ENCODE data around the gene EOLA1.

Gene EOLA1

DNA sequence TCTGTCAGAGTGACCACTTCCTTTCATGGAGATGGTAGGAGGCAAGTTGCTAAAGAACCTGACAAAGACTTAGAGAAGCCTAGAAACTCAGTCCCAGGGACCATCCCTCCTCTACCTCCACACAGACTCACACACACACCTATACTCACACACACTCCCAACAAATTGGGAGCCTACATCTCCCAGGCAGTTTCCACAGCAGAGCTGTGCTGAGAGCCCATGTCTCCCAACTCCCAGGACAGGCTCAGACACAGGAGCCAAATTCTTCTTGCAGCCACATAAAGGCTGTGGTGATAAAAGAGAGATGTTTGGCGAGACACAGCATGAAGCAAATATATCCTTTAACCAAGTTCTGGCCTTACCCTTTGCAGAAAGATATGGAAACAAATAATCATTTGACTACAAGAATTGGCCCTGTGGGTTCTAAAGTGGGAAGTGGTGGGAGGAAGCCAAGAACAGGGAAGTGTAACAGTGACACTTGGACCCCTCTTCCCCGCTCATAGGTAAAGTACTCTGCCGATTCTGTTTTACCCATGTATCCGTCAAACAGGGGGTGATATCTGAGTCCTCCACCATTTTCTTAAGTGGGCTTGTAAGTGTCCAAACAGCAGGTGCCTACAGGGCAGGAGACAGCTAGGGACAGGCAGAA is 24.7 kb upstream of the EOLA1 start:
- no peaks in the 10 kb centered on the region for H3K79me1 ChIP-seq (ENCODE audit: low read length)
- H2AK5ac ChIP-seq (ENCODE audit: low read length): no peak overlapping the region
- no peak overlapping the region for H2AFZ ChIP-seq (ENCODE audit: insufficient read depth, low read length, poor library complexity)
- no peak overlapping the region for H4K91ac ChIP-seq (ENCODE audit: low read depth, low read length)
- H2BK12ac ChIP-seq (ENCODE audit: low read length): no peak overlapping the region
- no peak overlapping the region for H4K8ac ChIP-seq (ENCODE audit: low read depth, low read length)
- H3K18ac ChIP-seq (ENCODE audit: low read length): no peak overlapping the region
- H3K4ac ChIP-seq (ENCODE audit: low read depth, low read length): no peak overlapping the region
- H3K4me3 ChIP-seq (ENCODE audit: low read depth, low read length): no peak overlapping the region
- H3K14ac ChIP-seq (ENCODE audit: low read length): no peak overlapping the region
- DNase-seq: no peak
- no peaks in the 10 kb centered on the region for H3K79me2 ChIP-seq (ENCODE audit: control insufficient read depth, insufficient read depth, low read length, poor library complexity)
- WGBS (ENCODE audit: extremely low coverage, insufficient coverage, insufficient read length): no CpG with 5 or more reads among the region's 4 CpGs
- no peaks in the 10 kb centered on the region for H3K9me3 ChIP-seq (ENCODE audit: insufficient read depth, low read depth, low read length)
- H4K12ac ChIP-seq (ENCODE audit: low read depth, low read length): no peak overlapping the region
- H3K27me3 ChIP-seq (ENCODE audit: insufficient read depth, low read length): no peaks in the 10 kb centered on the region
- no peaks in the 10 kb centered on the region for H3K36me3 ChIP-seq (ENCODE audit: control insufficient read depth in 1 of 2, insufficient read depth in 2 of 2, low read length in 2 of 2)
- no peak overlapping the region for H3K9ac ChIP-seq (ENCODE audit: low read length)
- no peak overlapping the region for H3K23ac ChIP-seq (ENCODE audit: low read length)
- H2BK120ac ChIP-seq (ENCODE audit: insufficient read depth, low read length, poor library complexity): no peak overlapping the region
- no peak overlapping the region for H2BK5ac ChIP-seq (ENCODE audit: low read depth, low read length, poor library complexity)
- peaks cover 5 to 10% of the 10 kb centered on the region in 2 experiments for H3K4me1 ChIP-seq (ENCODE audit: control insufficient read depth in 1 of 2, insufficient read depth in 2 of 2, low read length in 2 of 2)
- no peak overlapping the region for H3K4me2 ChIP-seq (ENCODE audit: low read length)
- no peak overlapping the region for H3K27ac ChIP-seq (ENCODE audit: low read depth, low read length)

- H2BK5ac ChIP-seq (ENCODE audit: low read depth, low read length, poor library complexity): no peak overlapping the region
- H3K79me2 ChIP-seq (ENCODE audit: control insufficient read depth, insufficient read depth, low read length, poor library complexity): no peaks in the 10 kb centered on the region
- H4K8ac ChIP-seq (ENCODE audit: low read depth, low read length): no peak overlapping the region
- no peak overlapping the region for H3K4me2 ChIP-seq (ENCODE audit: low read length)
- no peak overlapping the region for H3K27ac ChIP-seq (ENCODE audit: low read depth, low read length)
- no peak overlapping the region for H2BK120ac ChIP-seq (ENCODE audit: insufficient read depth, low read length, poor library complexity)
- no peaks in the 10 kb centered on the region for H3K27me3 ChIP-seq (ENCODE audit: insufficient read depth, low read length)
- H2AK5ac ChIP-seq (ENCODE audit: low read length): no peak overlapping the region
- no peak overlapping the region for H3K14ac ChIP-seq (ENCODE audit: low read length)
- no peak for DNase-seq
- H3K4ac ChIP-seq (ENCODE audit: low read depth, low read length): no peak overlapping the region
- peaks cover 5 to 9% of the 10 kb centered on the region in 2 experiments for H3K4me1 ChIP-seq (ENCODE audit: control insufficient read depth in 1 of 2, insufficient read depth in 2 of 2, low read length in 2 of 2)
- H3K18ac ChIP-seq (ENCODE audit: low read length): no peak overlapping the region
- no peaks in the 10 kb centered on the region for H3K36me3 ChIP-seq (ENCODE audit: control insufficient read depth in 1 of 2, insufficient read depth in 2 of 2, low read length in 2 of 2)
- no peak overlapping the region for H4K91ac ChIP-seq (ENCODE audit: low read depth, low read length)
- H2AFZ ChIP-seq (ENCODE audit: insufficient read depth, low read length, poor library complexity): no peak overlapping the region
- H2BK12ac ChIP-seq (ENCODE audit: low read length): no peak overlapping the region
- no CpG with 5 or more reads among the region's 2 CpGs for WGBS (ENCODE audit: extremely low coverage, insufficient coverage, insufficient read length)
- no peaks in the 10 kb centered on the region for H3K79me1 ChIP-seq (ENCODE audit: low read length)
- no peak overlapping the region for H3K4me3 ChIP-seq (ENCODE audit: low read depth, low read length)
- H4K12ac ChIP-seq (ENCODE audit: low read depth, low read length): no peak overlapping the region
- no peak overlapping the region for H3K9ac ChIP-seq (ENCODE audit: low read length)
- no peak overlapping the region for H3K23ac ChIP-seq (ENCODE audit: low read length)
- H3K9me3 ChIP-seq (ENCODE audit: insufficient read depth, low read depth, low read length): no peaks in the 10 kb centered on the region
Observed at GRCh38 chrX:149516604-149517003, 24.2 kb upstream of the EOLA1 start.

DNA sequence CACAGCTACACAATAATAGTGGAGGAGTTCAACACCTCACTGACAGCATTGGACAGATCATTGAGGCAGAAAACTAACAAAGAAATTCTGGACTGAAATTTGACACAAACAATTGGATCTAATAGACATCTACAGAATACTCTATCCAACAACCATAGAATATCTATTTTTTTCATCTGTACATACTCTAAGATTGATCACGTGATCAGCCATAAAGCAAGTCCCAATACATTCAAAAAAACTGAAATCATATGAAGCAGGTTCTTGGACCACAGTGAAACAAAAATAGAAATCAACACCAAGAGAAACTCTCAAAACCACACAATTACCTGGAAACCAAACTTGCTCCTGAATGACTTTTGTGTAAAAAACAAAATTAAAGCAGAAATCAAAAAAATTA is 23.5 kb upstream of the EOLA1 start:
- H2AFZ ChIP-seq (ENCODE audit: insufficient read depth, low read length, poor library complexity): no peak overlapping the region
- no peak overlapping the region for H4K12ac ChIP-seq (ENCODE audit: low read depth, low read length)
- H3K27me3 ChIP-seq (ENCODE audit: insufficient read depth, low read length): no peaks in the 10 kb centered on the region
- no peak for DNase-seq
- H3K79me2 ChIP-seq (ENCODE audit: control insufficient read depth, insufficient read depth, low read length, poor library complexity): no peaks in the 10 kb centered on the region
- H3K4me2 ChIP-seq (ENCODE audit: low read length): no peak overlapping the region
- H3K9ac ChIP-seq (ENCODE audit: low read length): no peak overlapping the region
- no peak overlapping the region for H3K23ac ChIP-seq (ENCODE audit: low read length)
- H2AK5ac ChIP-seq (ENCODE audit: low read length): no peak overlapping the region
- no peak overlapping the region for H4K91ac ChIP-seq (ENCODE audit: low read depth, low read length)
- no peak overlapping the region for H4K8ac ChIP-seq (ENCODE audit: low read depth, low read length)
- no peak overlapping the region for H2BK120ac ChIP-seq (ENCODE audit: insufficient read depth, low read length, poor library complexity)
- H3K36me3 ChIP-seq (ENCODE audit: control insufficient read depth in 1 of 2, insufficient read depth in 2 of 2, low read length in 2 of 2): no peaks in the 10 kb centered on the region
- no peaks in the 10 kb centered on the region for H3K79me1 ChIP-seq (ENCODE audit: low read length)
- no peak overlapping the region for H3K4me3 ChIP-seq (ENCODE audit: low read depth, low read length)
- no peak overlapping the region for H3K14ac ChIP-seq (ENCODE audit: low read length)
- no peak overlapping the region for H2BK12ac ChIP-seq (ENCODE audit: low read length)
- no peak overlapping the region for H3K18ac ChIP-seq (ENCODE audit: low read length)
- no peaks in the 10 kb centered on the region for H3K9me3 ChIP-seq (ENCODE audit: insufficient read depth, low read depth, low read length)
- peaks cover 0 to 3% of the 10 kb centered on the region in 2 experiments for H3K4me1 ChIP-seq (ENCODE audit: control insufficient read depth in 1 of 2, insufficient read depth in 2 of 2, low read length in 2 of 2)
- H2BK5ac ChIP-seq (ENCODE audit: low read depth, low read length, poor library complexity): no peak overlapping the region
- no peak overlapping the region for H3K4ac ChIP-seq (ENCODE audit: low read depth, low read length)
- no CpG with 5 or more reads among the region's 1 CpG for WGBS (ENCODE audit: extremely low coverage, insufficient coverage, insufficient read length)
- no peak overlapping the region for H3K27ac ChIP-seq (ENCODE audit: low read depth, low read length)

DNA sequence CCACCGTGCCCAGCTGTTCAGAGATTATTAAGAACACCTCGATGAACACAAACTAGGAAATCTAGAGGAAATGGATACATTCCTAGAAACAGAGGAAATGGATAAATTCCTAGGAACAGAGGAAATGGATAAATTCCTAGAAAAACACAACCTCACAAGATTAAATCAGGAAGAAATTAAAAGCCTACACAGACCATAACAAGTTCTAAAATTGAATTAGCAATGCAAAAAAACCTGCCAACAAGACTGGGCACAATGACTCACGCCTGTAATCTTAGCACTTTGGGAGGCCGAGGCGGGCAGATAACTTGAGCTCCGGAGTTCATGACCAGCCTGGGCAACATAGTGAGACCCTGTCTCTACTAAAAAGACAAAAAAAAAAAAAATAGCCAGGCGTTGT is 22.6 kb upstream of the EOLA1 start:
- Histone ChIP-seq H3K36me3 (ENCODE audit: control insufficient read depth in 1 of 2, insufficient read depth in 2 of 2, low read length in 2 of 2) (no peaks in the 10 kb centered on the region), H4K12ac (ENCODE audit: low read depth, low read length) (no peak overlapping the region), H2BK5ac (ENCODE audit: low read depth, low read length, poor library complexity) (no peak overlapping the region), H2BK12ac (ENCODE audit: low read length) (no peak overlapping the region), H3K4me3 (ENCODE audit: low read depth, low read length) (no peak overlapping the region), H2AK5ac (ENCODE audit: low read length) (no peak overlapping the region), H3K79me1 (ENCODE audit: low read length) (no peaks in the 10 kb centered on the region), H3K79me2 (ENCODE audit: control insufficient read depth, insufficient read depth, low read length, poor library complexity) (no peaks in the 10 kb centered on the region), H3K4me2 (ENCODE audit: low read length) (no peak overlapping the region), H3K14ac (ENCODE audit: low read length) (no peak overlapping the region), H3K18ac (ENCODE audit: low read length) (no peak overlapping the region), H3K9me3 (ENCODE audit: insufficient read depth, low read depth, low read length) (no peaks in the 10 kb centered on the region), H4K91ac (ENCODE audit: low read depth, low read length) (no peak overlapping the region), H2AFZ (ENCODE audit: insufficient read depth, low read length, poor library complexity) (no peak overlapping the region), H3K23ac (ENCODE audit: low read length) (no peak overlapping the region), H3K9ac (ENCODE audit: low read length) (no peak overlapping the region), H3K4ac (ENCODE audit: low read depth, low read length) (no peak overlapping the region), H4K8ac (ENCODE audit: low read depth, low read length) (no peak overlapping the region), H3K27me3 (ENCODE audit: insufficient read depth, low read length) (no peaks in the 10 kb centered on the region), H3K4me1 (ENCODE audit: control insufficient read depth in 1 of 2, insufficient read depth in 2 of 2, low read length in 2 of 2) (no peaks in the 10 kb centered on the region), H3K27ac (ENCODE audit: low read depth, low read length) (no peak overlapping the region), H2BK120ac (ENCODE audit: insufficient read depth, low read length, poor library complexity) (no peak overlapping the region)
- no peak for DNase-seq
- WGBS (ENCODE audit: extremely low coverage, insufficient coverage, insufficient read length): no CpG with 5 or more reads among the region's 7 CpGs
